ENCODE measurements around the gene ARHGEF16.

GRCh38 chr1:3510136-3510955, 55.9 kb downstream of the ARHGEF16 start:
- TF ChIP-seq EZH2 (IDR thresholded peaks at IDR 0.05; ENCODE audit: insufficient read depth, poor library complexity, severe bottlenecking) (no peak), EZH2phosphoT487 (IDR thresholded peaks at IDR 0.05; ENCODE audit: insufficient read depth, low read depth) (no peak)

Data from GM23248 (cell line).